Panc1 (cell line): ENCODE data around the gene RSPH1. TPM values are rescaled to one million over a fixed set of nuclear protein-coding genes. Genes with fewer than 3 reads are reported as not detected.

Experiments used
- ATAC-seq: fragments of 200-7000 bp; cut with Tn5 transposase; 2 replicates; pipeline ENCODE4 v1.9.1; 2020; ENCODE audit warnings: mild to moderate bottlenecking, moderate library complexity
- BruUV-seq: library from RNA; stranded (reverse); fragments of 400-500 nt; replicated peaks from 2 replicates; lab custom pipeline; 2021; lab: Mats Ljungman, UMichigan
- CTCF ChIA-PET: fragments of 300-600 bp; sonication (Branson Sonifier 250); formaldehyde crosslinking; loops from one replicate; lab custom pipeline; 2022; ENCODE audit warnings: antibody characterized with exemption; lab: Charles Lee
- POLR2A ChIA-PET: fragments of 300-600 bp; sonication (Branson Sonifier 250); formaldehyde crosslinking; loops from one replicate; lab custom pipeline; 2022; ENCODE audit warnings: antibody characterized with exemption; lab: Charles Lee
- DNase-seq: peaks from one replicate; pipeline ENCODE4 v3.0.0-alpha.2; 2010; ENCODE audit warnings: low read depth, low spot score
- H3K27ac ChIP-seq: 2 replicates; pipeline ENCODE4 v1.5.1; 2011; ENCODE audit warnings: mild to moderate bottlenecking, low read length, inconsistent platforms
- H3K27me3 ChIP-seq: fragments of 200-500 bp; sonication (Bioruptor generic); 2 replicates; pipeline ENCODE4 v1.6.0; 2014; ENCODE audit warnings: low read length, inconsistent platforms; ENCODE audit not compliant: control insufficient read depth, insufficient read depth
- H3K36me3 ChIP-seq: fragments of 200-500 bp; sonication (Bioruptor generic); 2 replicates; pipeline ENCODE4 v1.5.1; 2014; ENCODE audit warnings: inconsistent platforms, mild to moderate bottlenecking, low read length, moderate library complexity; ENCODE audit not compliant: control insufficient read depth, insufficient read depth
- H3K4me1 ChIP-seq: 2 replicates; pipeline ENCODE4 v1.5.1; 2011; ENCODE audit warnings: inconsistent platforms, mild to moderate bottlenecking, low read length, moderate library complexity; ENCODE audit not compliant: control insufficient read depth, insufficient read depth
- H3K4me3 ChIP-seq, 2 experiments: 2 replicates each; pipeline ENCODE4 v1.5.1; 2011 to 2012; ENCODE audit warnings: low read depth in 2 of 2, low read length in 2 of 2, mild to moderate bottlenecking in 2 of 2, inconsistent platforms in 1 of 2, moderate library complexity in 1 of 2
- H3K9me3 ChIP-seq: fragments of 200-500 bp; sonication (Bioruptor generic); 2 replicates; pipeline ENCODE4 v1.5.1; 2014; ENCODE audit warnings: low read depth, mild to moderate bottlenecking, inconsistent platforms, low read length, moderate library complexity; ENCODE audit not compliant: control insufficient read depth, insufficient read depth
- CTCF ChIP-seq: fragments of 450-650 bp; IDR thresholded peaks from 2 replicates; pipeline ENCODE4 v1.5.1; 2017; ENCODE audit warnings: mild to moderate bottlenecking
- POLR2AphosphoS5 ChIP-seq: IDR thresholded peaks from 2 replicates; pipeline ENCODE4 v1.6.1; 2012; ENCODE audit warnings: mild to moderate bottlenecking, low read depth, low read length, moderate library complexity
- REST ChIP-seq, 2 experiments: IDR thresholded peaks; 2 replicates each; pipeline ENCODE4 v1.6.1; 2011 to 2012; ENCODE audit warnings: low read depth in 2 of 2, control low read depth in 1 of 2, low read length in 1 of 2, mild to moderate bottlenecking in 1 of 2, moderate library complexity in 1 of 2; ENCODE audit not compliant: insufficient read depth in 1 of 2
- SIN3A ChIP-seq: IDR thresholded peaks from 2 replicates; pipeline ENCODE4 v1.6.1; 2012; ENCODE audit warnings: low read depth, mild to moderate bottlenecking, low read length, moderate library complexity, borderline replicate concordance; ENCODE audit not compliant: insufficient read depth
- TCF7L2 ChIP-seq: IDR thresholded peaks from 2 replicates; pipeline ENCODE4 v1.6.1; 2011; ENCODE audit warnings: mild to moderate bottlenecking, low read depth, low read length, inconsistent platforms
- in situ Hi-C: cut with HindIII; loops from 2 replicates; pipeline ENCODE4 v1.10.0; 2016; ENCODE audit warnings: low sequenced_read_pairs, low pct_unique_long_range_greater_than_20kb
- intact Hi-C: fragments of 100-400 bp; cut with micrococcal nuclease; formaldehyde crosslinking; loops from one replicate; pipeline ENCODE4 v1.10.0; 2022; ENCODE audit not compliant: unreplicated experiment
- total RNA-seq: library from RNA; stranded (reverse); gene quantifications from one replicate; pipeline ENCODE4 v1.2.1, GENCODE V29; 2021; ENCODE audit not compliant: unreplicated experiment

Gene RSPH1
- total RNA-seq, 1 experiment from 2014 or later: 0.46 TPM

- BruUV-seq: no TSS peak
- Histone ChIP-seq H3K4me1 (no peaks in the 10 kb centered on the region), H3K27me3 (no peaks in the 10 kb centered on the region), H3K9me3 (no peaks in the 10 kb centered on the region), H3K4me3 (no peak overlapping the region), H3K36me3 (no peaks in the 10 kb centered on the region), H3K27ac (no peak overlapping the region)
- ChIA-PET CTCF (no interaction called here), POLR2A (no interaction called here)
- intact Hi-C loops: no loop called here
- in situ Hi-C loops: no loop called here
- TF ChIP-seq SIN3A: no peak
- DNase-seq: no peak
- no peak for ATAC-seq
Measured at GRCh38 chr21:42486072-42486471, 10.0 kb downstream of the RSPH1 start.

DNA sequence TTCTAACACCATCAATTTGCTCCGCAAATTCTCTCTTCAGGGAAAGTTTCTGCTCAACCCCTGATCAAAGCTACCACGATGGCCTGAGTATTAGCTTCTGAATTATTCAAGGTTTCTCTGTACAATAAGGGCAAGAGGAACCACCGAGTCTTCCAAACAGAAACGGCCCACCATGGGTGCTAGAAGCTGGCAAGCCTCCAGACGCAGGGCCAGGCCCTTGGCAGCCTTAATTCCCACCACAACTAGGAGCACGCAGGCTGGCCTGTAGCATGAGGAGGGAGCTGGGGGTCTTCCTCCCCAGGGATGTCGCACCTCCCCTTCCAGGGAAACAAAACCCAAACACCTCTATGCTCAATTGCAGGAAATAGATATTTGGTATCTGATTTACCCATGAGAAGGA is 11.1 kb downstream of the RSPH1 start:
- Histone ChIP-seq H3K36me3 (no peaks in the 10 kb centered on the region), H3K9me3 (no peaks in the 10 kb centered on the region), H3K4me1 (no peaks in the 10 kb centered on the region), H3K4me3 (no peak overlapping the region), H3K27ac (no peak overlapping the region), H3K27me3 (no peaks in the 10 kb centered on the region)
- POLR2A ChIA-PET: no interaction called here
- intact Hi-C loops (no loop called here), in situ Hi-C loops (no loop called here)
- no peak for ATAC-seq
- BruUV-seq: no TSS peak
- TF ChIP-seq REST (IDR thresholded peaks at IDR 0.05; ENCODE audit: insufficient read depth in 1 of 2, low read depth in 2 of 2, low read length in 1 of 2) (no peak), POLR2AphosphoS5 (no peak), CTCF (no peak), SIN3A (no peak), TCF7L2 (no peak)
- CTCF ChIA-PET: no interaction called here
- no peak for DNase-seq

- Histone ChIP-seq H3K27ac (no peak overlapping the region), H3K36me3 (no peaks in the 10 kb centered on the region), H3K27me3 (no peaks in the 10 kb centered on the region), H3K4me3 (no peak overlapping the region), H3K4me1 (no peaks in the 10 kb centered on the region), H3K9me3 (no peaks in the 10 kb centered on the region)
- no peak for TF ChIP-seq POLR2AphosphoS5
- TF ChIP-seq REST (IDR thresholded peaks at IDR 0.05; ENCODE audit: insufficient read depth in 1 of 2, low read depth in 2 of 2, low read length in 1 of 2): no peak
- no peak for TF ChIP-seq SIN3A
- no peak for TF ChIP-seq CTCF
- no peak for TF ChIP-seq TCF7L2
- no TSS peak for BruUV-seq
- DNase-seq (no peak), ATAC-seq (no peak)
- ChIA-PET CTCF (no interaction called here), POLR2A (no interaction called here)
- in situ Hi-C loops: no loop called here
- intact Hi-C loops: no loop called here
Measured at GRCh38 chr21:42481169-42481568, 14.9 kb downstream of the RSPH1 start.
